ENCODE measurements around the gene TYK2. TPM values are rescaled to one million over a fixed set of nuclear protein-coding genes. Genes with fewer than 3 reads are reported as not detected.

The TYK2 gene
- total and polyA plus RNA-seq, 9 donors = 55.4 to 118 (median 78.9) TPM

- intact Hi-C loops (cut with DNase I) = loop anchor here in 1 of 4 donors (10.0 kb wide), 1 partner anchor 156 kb away; the partner anchor contains the start of genes CDKN2D and KRI1
- no peak for TF ChIP-seq EP300 (IDR thresholded peaks at IDR 0.05)
- TF ChIP-seq POLR2A (IDR thresholded peaks at IDR 0.05) = no peak
- H3K27ac ChIP-seq = no peak overlapping the region
- H3K36me3 ChIP-seq = no peaks in the 10 kb centered on the region
- H3K4me1 ChIP-seq (ENCODE audit: insufficient read depth) = peaks cover 3% of the 10 kb centered on the region
- 61 to 64% (median 63%) methylated on average over 18 of the region's 18 CpGs for WGBS, 3 donors
- no peaks in the 10 kb centered on the region for H3K9me3 ChIP-seq
- no peak for DNase-seq
- no peaks in the 10 kb centered on the region for H3K27me3 ChIP-seq
- H3K4me3 ChIP-seq = no peak overlapping the region
Observed at GRCh38 chr19:10408511-10409283, 28.3 kb upstream of the TYK2 start.

DNA sequence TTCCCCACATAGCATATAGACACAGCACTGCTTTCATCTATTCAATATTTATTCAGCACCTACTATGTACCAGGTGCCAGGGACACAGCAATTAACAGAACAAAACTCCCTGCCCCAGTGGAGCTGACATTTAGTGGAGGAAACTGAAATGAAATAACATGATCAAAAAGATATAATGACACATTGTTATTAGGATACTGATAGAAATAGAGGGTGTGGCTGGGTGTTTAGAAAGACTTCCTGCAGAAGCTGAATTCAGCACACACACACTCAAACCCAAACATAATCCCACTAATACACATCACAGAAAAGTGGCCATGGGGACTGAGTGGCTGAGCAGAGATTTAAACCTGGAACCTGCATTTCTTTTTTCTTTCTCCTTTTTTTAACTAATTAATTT is 26.7 kb upstream of the TYK2 start:
- TF ChIP-seq POLR2A (IDR thresholded peaks at IDR 0.05) (no peak), CTCF (IDR thresholded peaks at IDR 0.05) (no peak), EP300 (IDR thresholded peaks at IDR 0.05) (no peak)
- intact Hi-C loops (cut with DNase I) = loop anchor here in 1 of 4 donors (10.0 kb wide), 1 partner anchor 158 kb away; the partner anchor contains the start of genes CDKN2D and KRI1
- Histone ChIP-seq H3K4me1 (ENCODE audit: insufficient read depth) (peaks cover 8% of the 10 kb centered on the region), H3K27ac (no peak overlapping the region), H3K27me3 (no peaks in the 10 kb centered on the region), H3K9me3 (no peaks in the 10 kb centered on the region), H3K36me3 (no peaks in the 10 kb centered on the region), H3K4me3 (no peak overlapping the region)
- no peak for DNase-seq

GRCh38 chr19:10406191-10406590 is 25.8 kb upstream of the TYK2 start:
- no peak overlapping the region for H3K27ac ChIP-seq
- H3K4me1 ChIP-seq (ENCODE audit: insufficient read depth) = peaks cover 13% of the 10 kb centered on the region
- H3K27me3 ChIP-seq = no peaks in the 10 kb centered on the region
- no peaks in the 10 kb centered on the region for H3K9me3 ChIP-seq
- intact Hi-C loops (cut with DNase I) = loop anchor here in 1 of 4 donors (10.0 kb wide), 1 partner anchor 159 kb away; the partner anchor contains the start of genes CDKN2D and KRI1
- H3K36me3 ChIP-seq = no peaks in the 10 kb centered on the region
- DNase-seq = no peak
- WGBS, 3 donors = 66 to 70% (median 70%) methylated on average over 6 of the region's 6 CpGs
- TF ChIP-seq POLR2A (IDR thresholded peaks at IDR 0.05) = no peak
- TF ChIP-seq CTCF (IDR thresholded peaks at IDR 0.05) = no peak
- TF ChIP-seq EP300 (IDR thresholded peaks at IDR 0.05) = no peak
- no peak overlapping the region for H3K4me3 ChIP-seq

GRCh38 chr19:10404888-10405820 is 24.8 kb upstream of the TYK2 start:
- H3K27me3 ChIP-seq = no peaks in the 10 kb centered on the region
- H3K36me3 ChIP-seq = no peaks in the 10 kb centered on the region
- peak overlapping the region; percentile 86 for H3K4me3 ChIP-seq
- intact Hi-C loops (cut with DNase I) = loop anchor here in 1 of 4 donors (10.0 kb wide), 1 partner anchor 160 kb away; the partner anchor contains the start of genes CDKN2D and KRI1
- no peaks in the 10 kb centered on the region for H3K9me3 ChIP-seq
- no peak for DNase-seq
- no peak overlapping the region for H3K27ac ChIP-seq
- TF ChIP-seq EP300 (IDR thresholded peaks at IDR 0.05) (no peak), CTCF (IDR thresholded peaks at IDR 0.05) (no peak), POLR2A (IDR thresholded peaks at IDR 0.05) (no peak)
- 5 to 8% (median 7%) methylated on average over 29 to 43 of the region's 43 CpGs for WGBS, 3 donors
- peaks cover 14% of the 10 kb centered on the region for H3K4me1 ChIP-seq (ENCODE audit: insufficient read depth)

Data from ovary (tissue), 9 donors.